ENCODE data around the gene RPL10. TPM values are rescaled to one million over a fixed set of nuclear protein-coding genes. Genes with fewer than 3 reads are reported as not detected.

The RPL10 gene
- total RNA-seq, 1 experiment from 2014 or later = 2,876 TPM

DNA sequence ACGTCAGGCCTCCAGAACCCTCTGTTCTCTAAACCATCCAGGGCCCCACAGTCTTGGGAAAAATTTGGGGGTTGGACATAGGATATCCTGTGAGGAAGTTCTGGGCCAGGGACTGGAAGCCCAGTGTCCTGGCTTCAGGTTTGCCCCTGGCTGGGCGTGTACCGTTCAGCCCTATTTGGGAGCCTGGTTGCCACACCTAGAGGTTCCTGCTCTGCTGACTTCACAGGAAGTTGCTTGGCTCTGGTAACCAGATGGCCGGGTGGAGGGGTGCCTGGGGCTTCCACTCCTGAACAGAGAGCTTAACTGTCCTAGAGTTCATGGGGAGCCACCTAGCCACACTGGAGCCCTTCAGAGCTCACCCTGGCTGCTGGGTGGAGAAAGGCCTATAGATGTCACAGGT is 14.3 kb downstream of the RPL10 start:
- in situ Hi-C loops (cut with HindIII; ENCODE audit: low pct_unique_long_range_greater_than_20kb, low sequenced_read_pairs) = no loop called here
- DNase-seq (ENCODE audit: low read depth) = no peak

DNA sequence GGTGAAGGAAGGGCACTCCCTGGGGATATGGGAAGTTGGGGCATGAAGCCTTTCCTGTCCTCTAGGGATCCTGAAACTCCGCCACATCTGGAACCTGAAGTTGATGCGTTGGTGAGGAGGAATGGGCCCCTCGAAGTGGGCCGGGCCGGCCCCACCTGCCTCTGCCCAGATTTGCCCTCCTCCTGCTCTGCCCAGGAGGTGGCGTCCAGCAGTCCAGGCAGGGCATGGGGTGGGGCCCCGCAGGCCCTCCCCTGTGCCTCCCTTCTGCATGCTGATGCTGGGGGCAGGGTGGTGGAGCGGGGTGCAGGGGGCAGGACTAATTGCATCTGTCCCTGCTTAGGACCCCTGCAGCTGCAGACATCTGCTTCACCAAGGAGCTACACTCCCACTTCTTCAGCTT is 15.0 kb downstream of the RPL10 start:
- in situ Hi-C loops (cut with HindIII; ENCODE audit: low pct_unique_long_range_greater_than_20kb, low sequenced_read_pairs) = no loop called here
- DNase-seq (ENCODE audit: low read depth) = no peak

DNA sequence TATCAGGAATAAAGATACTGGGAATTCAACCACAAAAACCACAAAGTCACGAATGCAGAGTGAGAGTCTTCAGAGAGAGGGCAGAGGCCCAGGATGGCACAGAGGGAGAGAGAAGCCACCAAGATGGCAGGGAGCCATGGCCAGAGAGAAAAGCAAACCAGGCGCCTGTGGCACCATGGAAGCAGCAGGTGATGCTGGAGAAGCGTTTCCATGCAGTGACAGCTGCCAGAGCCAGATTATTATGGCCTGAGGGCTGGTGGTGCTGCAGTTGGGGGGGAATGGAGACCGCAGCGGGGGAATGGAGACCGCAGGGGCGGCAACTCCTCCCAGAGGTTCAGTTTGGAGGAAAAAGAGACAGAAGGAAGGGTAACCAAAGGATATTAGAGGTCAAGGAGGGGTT is 19.0 kb downstream of the RPL10 start:
- in situ Hi-C loops (cut with HindIII; ENCODE audit: low pct_unique_long_range_greater_than_20kb, low sequenced_read_pairs) = no loop called here
- DNase-seq (ENCODE audit: low read depth) = no peak

DNA sequence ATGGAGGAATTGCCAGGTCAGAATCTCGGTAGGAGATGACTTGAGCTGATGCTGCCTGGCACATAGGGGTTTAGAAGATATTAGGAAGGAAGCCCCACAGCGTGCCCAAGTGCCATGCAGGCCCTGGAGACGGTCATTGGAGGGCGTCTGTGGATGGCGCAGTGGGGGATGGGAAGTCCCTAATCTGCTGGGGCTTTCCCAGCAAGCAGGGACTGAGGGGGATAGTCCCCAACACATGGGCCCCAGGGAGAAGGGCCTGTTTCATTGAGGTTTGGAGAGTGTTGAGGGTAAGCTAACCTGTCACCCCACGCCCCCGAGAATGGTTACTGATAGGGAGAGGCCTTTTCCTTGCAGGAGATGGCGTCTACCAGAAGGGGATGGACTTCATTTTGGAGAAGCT is 21.0 kb downstream of the RPL10 start:
- in situ Hi-C loops (cut with HindIII; ENCODE audit: low pct_unique_long_range_greater_than_20kb, low sequenced_read_pairs) = no loop called here
- no peak for DNase-seq (ENCODE audit: low read depth)

DNA sequence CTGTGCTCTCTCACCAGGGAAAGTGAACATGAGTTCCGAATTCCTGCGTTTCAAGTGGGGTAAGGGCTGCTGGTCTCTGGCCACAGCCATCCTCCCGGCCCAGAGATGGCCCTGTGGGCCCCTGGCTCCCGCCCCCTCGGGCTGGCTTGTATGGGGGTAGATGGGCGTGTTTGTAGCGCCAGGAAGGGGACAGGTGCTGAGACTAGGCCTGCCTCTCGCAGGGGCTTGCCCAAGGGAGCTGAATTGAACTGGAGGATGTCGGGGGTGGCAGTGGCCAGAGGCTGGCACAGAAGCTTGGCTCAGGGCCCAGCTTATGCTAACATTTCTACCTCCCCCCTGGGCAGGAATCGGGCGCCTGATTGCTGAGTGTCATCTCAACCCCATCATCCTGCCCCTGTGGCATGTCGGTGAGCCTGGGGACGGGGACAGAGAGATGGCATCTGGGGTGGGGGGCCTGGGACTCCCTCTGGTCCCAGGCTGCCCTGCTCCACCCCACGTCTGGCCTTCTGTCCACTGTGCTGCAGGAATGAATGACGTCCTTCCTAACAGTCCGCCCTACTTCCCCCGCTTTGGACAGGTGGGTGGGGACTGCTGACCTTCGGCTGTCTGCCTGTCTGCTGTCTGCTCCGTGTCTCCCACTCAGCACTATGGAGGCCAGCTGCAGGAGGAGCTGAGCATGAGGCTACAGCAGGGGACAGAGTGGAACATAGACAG is 21.7 kb downstream of the RPL10 start:
- DNase-seq (ENCODE audit: low read depth) = no peak
- in situ Hi-C loops (cut with HindIII; ENCODE audit: low pct_unique_long_range_greater_than_20kb, low sequenced_read_pairs) = no loop called here

DNA sequence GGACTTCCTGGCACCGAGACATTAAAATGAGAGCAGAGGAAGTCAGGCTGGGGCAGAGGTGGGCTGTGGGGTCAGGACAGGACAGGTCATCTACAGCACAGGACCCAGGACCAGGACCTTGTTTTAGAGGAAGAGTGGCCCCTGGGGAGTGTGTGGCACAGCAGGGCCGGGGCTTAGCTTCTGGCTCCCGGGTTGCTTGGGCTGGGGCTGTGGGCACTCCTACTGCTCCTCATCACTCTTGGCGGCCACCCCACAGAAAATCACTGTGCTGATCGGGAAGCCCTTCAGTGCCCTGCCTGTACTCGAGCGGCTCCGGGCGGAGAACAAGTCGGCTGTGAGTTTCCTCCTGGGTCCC is 22.2 kb downstream of the RPL10 start:
- in situ Hi-C loops (cut with HindIII; ENCODE audit: low pct_unique_long_range_greater_than_20kb, low sequenced_read_pairs) = no loop called here
- no peak for DNase-seq (ENCODE audit: low read depth)

DNA sequence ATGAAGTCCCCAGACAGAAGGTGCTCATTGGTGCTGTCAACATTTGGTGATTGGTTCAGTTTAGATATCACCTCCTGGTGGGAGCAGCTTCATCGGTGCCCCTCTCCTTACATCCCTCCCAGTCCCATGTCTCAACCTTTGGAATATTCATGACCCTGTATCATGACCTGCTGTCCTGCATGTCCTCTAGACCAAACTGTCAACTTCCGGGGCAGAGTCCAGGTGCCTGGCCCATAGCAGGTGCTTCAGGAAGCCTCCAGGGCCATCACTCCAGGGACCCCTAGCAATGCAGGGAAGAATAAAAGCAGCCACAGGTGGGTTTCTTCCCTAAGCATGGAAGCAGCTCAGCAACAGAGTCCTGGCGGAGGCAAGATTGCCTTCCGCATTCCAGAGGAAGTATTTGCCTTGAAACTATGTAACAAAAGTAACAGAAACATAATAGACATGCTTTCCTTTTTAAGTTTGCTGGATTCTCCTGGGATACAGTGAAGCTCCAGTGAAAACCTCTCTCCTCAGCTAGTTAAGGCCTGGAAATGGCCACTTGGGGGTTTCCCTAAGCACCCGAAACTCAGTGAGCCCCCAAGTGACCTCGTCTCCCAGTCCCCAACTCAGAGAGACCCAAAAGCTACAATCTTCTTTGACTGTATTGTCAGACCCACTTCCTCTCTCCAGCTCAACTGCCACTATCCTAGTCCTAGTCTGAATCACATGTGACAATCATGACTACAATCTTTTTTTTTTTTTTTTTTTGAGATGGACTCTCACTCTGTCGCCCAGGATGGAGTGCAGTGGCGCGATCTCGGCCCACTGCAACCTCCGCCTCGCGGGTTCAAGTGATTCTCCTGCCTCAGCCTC is 29.0 kb downstream of the RPL10 start:
- in situ Hi-C loops (cut with HindIII; ENCODE audit: low pct_unique_long_range_greater_than_20kb, low sequenced_read_pairs) = no loop called here
- no peak for DNase-seq (ENCODE audit: low read depth)

DNA sequence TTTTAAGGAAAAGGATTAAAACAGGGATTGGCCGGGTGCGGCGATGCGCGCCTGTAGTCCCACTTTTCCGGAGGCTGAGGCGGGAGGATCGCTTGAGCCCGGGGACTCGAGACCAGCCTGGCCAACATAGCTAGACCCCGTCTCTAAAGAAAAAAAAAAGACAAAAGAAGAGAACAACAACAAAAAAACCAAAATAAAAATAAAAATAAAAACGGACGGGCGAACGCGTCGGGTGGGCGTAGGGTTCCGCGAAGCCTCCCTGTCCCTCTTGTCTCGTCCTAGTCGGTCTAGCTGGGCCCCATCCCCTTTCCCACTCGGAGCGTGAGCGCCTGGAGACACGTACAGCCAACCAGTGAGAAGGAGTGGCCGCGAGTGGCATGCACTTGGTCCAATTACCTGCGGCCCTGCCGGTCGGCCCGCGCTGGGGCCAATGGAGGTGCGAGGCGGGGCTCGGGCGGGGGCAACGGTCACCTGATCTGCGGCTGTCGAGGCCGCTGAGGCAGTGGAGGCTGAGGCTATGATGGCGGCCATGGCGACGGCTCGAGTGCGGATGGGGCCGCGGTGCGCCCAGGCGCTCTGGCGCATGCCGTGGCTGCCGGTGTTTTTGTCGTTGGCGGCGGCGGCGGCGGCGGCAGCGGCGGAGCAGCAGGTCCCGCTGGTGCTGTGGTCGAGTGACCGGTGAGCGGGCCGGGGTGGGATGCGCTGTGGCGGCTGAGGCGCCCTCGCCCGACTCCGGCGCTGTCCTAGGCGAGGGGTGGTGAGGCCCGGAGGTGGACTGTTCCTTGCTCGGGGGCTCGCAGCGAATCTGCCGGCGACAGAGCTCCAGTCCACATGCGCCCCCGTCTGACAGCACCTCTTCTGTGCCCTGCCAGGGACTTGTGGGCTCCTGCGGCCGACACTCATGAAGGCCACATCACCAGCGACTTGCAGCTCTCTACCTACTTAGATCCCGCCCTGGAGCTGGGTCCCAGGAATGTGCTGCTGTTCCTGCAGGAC is 30.3 kb downstream of the RPL10 start, which contains the start of gene ATP6AP1:
Gene ATP6AP1 (plus strand): TSS at position 502 of the 996 bp plus-strand sequence. CDS start 16 bp downstream, at position 518.
- peak; percentile 88 for DNase-seq (ENCODE audit: low read depth)
- in situ Hi-C loops (cut with HindIII; ENCODE audit: low pct_unique_long_range_greater_than_20kb, low sequenced_read_pairs) = no loop called here

DNA sequence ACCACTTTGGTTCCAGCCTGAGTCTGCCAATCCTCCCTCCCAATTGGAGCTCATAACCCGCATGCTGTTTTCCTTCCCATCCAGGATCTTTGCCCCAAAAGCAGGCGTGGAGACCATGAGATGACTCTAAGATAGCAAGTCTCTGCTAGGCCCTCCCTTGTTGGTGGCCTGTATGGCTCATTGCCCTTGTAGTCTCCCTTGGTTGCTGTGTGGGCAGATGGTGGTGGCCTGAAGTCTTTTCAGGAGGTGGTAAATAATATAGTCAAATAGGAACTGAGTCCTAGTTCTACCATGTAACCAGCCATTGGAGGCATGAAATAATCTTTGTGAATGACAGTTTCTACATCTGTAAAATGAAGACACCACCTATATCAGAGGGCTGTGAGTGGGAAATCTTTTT is 31.5 kb downstream of the RPL10 start:
- DNase-seq (ENCODE audit: low read depth) = no peak
- in situ Hi-C loops (cut with HindIII; ENCODE audit: low pct_unique_long_range_greater_than_20kb, low sequenced_read_pairs) = no loop called here

DNA sequence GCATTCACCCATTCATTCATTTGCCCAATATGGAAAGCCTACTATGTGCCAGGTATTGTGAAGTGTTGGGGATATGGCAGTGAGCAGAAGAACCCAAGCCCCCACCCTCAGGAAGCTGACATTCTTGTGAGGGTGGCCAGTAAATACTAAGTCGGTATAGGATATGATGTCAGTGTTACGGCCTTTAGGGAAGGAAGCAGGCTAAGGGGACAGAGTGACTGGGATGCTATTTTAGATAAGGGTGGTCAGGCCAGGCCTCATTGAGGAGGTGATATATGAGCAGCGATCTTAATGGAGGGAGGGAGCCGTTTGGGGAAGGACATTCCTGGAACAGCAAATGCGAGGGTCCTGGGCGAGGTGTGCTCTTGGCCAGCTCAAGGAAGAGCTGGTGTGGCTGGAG is 32.3 kb downstream of the RPL10 start:
- in situ Hi-C loops (cut with HindIII; ENCODE audit: low pct_unique_long_range_greater_than_20kb, low sequenced_read_pairs) = no loop called here
- DNase-seq (ENCODE audit: low read depth) = no peak

DNA sequence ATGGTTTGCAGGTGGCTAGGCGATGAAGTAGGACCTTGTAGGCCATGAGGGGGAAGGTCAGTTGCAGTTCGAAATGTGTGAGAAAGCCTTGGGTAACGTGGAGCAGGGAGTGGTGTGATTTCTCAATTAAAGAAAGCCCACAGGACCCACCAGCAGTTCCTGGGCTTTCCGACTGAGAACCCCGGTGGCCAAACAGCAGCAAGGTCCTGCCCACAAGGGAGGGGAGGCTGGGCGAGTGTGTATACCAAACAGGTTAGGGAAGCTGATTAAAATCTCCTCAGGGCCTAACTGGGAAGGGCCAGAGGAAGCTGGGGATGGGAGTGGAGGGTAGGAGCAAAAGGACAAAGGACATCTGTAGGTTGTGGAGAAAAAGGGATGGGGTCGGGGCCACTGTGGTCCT is 32.7 kb downstream of the RPL10 start:
- in situ Hi-C loops (cut with HindIII; ENCODE audit: low pct_unique_long_range_greater_than_20kb, low sequenced_read_pairs) = no loop called here
- no peak for DNase-seq (ENCODE audit: low read depth)

DNA sequence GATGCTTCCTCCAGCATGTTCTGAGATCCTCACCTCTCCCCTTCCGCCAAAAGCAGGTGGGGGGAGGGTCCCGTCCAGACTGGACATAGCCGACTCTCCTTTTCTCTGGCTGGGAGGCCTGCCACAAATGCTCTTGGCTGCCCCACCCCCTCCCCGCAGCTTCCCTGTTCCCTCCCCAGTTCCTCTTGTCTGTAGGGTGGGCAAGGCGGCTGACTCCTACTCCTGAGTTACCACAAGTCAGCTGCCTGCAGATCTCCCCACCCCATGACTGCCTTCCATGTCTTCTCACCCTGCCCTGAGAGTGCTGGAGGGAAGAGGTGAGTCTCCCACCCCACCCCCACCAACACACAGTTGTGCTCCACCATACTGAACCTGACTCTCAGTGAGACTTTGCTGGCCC is 33.2 kb downstream of the RPL10 start:
- no peak for DNase-seq (ENCODE audit: low read depth)
- in situ Hi-C loops (cut with HindIII; ENCODE audit: low pct_unique_long_range_greater_than_20kb, low sequenced_read_pairs) = no loop called here

DNA sequence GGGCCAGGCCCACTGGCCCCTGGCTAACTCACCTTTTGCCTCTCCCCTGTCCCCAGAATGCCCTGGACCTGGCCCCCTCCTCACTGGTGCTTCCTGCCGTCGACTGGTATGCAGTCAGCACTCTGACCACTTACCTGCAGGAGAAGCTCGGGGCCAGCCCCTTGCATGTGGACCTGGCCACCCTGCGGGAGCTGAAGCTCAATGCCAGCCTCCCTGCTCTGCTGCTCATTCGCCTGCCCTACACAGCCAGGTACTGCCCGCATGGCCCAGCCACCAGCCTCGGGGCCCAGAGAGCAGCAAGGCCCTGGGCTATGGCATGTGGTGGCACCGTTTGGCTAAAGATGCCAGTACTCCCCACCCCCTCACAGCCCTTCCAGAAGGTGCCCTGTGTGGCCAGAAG is 34.0 kb downstream of the RPL10 start:
- in situ Hi-C loops (cut with HindIII; ENCODE audit: low pct_unique_long_range_greater_than_20kb, low sequenced_read_pairs) = no loop called here
- DNase-seq (ENCODE audit: low read depth) = no peak

DNA sequence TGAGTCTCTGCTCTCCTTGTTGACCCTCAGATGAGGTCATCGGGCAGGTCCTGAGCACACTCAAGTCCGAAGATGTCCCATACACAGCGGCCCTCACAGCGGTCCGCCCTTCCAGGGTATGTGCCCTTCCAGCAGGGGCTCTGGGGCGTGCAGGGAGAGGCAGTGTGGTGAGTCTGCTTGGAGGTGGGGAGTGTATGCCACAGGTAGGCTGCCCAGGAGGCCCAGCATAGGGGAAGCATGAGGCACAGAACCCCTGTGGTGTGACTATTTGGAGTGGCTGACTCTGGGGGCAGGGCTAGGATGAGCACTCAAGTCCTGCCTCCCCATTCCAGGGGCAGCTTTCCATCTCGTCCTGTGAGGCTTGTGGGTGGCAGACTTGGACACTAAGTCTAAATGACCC is 35.4 kb downstream of the RPL10 start:
- in situ Hi-C loops (cut with HindIII; ENCODE audit: low pct_unique_long_range_greater_than_20kb, low sequenced_read_pairs) = no loop called here

DNA sequence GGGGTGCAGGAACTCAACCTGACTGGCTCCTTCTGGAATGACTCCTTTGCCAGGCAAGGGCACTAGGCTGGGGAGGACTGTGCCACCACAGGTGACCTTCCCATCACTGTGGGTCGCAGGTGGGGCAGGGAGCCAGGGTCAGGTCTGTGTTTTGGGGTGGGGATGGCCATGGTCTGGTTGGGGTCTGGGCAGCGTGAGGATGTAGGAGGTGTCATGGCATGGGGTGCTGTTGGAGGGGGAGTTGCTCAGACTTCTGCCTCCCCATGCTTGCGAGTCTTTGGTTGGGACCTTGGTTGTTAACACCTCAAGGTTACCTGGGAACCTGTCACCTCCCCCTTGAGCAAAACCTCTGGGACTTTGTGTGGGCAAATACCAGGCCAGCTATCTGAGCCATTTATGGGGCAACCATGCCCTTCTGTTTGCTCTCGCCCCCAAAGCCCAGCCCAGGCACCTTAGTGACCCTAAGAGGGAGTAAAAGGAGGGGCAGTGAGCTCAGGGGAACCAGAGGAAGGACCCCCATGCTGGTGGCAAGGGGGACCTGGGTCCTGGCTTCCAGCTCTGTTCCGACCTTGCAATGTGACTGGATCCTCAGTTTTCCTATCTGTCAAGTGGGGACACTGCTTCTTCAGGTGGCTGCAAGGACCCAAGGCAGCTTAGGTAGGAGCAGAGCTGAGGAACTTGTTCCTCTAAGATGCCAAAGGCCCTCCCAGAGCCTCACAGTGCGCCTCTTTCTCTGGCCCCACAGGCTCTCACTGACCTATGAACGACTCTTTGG is 36.4 kb downstream of the RPL10 start:
- in situ Hi-C loops (cut with HindIII; ENCODE audit: low pct_unique_long_range_greater_than_20kb, low sequenced_read_pairs) = no loop called here
- DNase-seq (ENCODE audit: low read depth) = no peak

More for the DNA sequence above, 35.4 kb downstream of the RPL10 start:
- DNase-seq (ENCODE audit: low read depth) = no peak

DNA sequence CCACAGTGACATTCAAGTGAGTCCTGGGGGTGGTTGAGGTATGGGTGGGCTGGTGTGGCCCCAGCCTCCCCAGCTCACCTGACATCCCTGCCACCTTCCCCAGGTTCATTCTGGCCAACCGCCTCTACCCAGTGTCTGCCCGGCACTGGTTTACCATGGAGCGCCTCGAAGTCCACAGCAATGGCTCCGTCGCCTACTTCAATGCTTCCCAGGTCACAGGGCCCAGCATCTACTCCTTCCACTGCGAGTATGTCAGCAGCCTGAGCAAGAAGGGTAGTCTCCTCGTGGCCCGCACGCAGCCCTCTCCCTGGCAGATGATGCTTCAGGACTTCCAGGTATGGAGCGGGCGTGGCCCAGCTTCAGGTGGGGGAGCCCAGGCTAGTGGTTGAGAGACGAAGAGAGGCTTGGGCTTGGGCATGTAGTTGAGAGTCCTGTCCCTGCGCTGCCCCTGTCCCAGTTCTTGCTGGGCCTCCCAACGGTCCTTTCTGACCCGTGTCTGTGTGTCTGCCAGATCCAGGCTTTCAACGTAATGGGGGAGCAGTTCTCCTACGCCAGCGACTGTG is 37.1 kb downstream of the RPL10 start:
- in situ Hi-C loops (cut with HindIII; ENCODE audit: low pct_unique_long_range_greater_than_20kb, low sequenced_read_pairs) = no loop called here

DNA sequence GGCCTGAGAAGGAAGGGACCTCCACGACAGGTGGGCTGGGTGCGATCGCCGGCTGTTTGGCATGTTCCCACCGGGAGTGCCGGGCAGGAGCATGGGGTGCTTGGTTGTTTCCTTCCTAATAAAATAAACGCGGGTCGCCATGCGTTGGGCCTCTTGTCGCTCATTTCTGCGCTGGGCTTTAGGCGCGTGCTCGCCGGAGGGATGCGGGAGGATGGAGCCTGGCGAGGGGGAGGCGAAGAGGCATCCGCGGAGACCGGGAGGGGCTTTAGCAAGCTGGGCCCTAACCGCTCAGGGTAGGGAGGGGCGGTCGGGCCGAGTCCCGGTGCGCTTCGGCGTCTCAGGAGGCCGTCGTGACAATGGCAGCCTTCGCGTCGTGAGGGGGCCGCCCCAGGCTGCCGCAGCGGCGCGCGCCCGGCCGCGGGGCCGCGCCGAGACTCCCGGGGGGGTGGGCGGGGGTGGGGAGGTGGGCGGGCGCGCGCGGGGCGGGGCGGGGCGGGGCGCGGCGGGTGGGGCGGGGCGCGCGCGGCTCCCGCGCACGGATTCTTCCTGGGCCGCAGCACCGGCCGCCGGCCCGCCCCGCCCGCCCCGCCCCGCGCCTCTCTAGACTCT is 38.3 kb downstream of the RPL10 start:
- in situ Hi-C loops (cut with HindIII; ENCODE audit: low pct_unique_long_range_greater_than_20kb, low sequenced_read_pairs) = no loop called here
- DNase-seq (ENCODE audit: low read depth) = no peak

More for the DNA sequence above, 37.1 kb downstream of the RPL10 start:
- DNase-seq (ENCODE audit: low read depth) = no peak
